Hematopoietic multipotent progenitor cell treated with erythropoietin and hydrocortisone succinate and interleukin-3 and kit ligand, for 4 days (in vitro differentiated cells): ENCODE data around the gene CLASP2.
"Not testable (repeated sequence)": the region's sequence is repeated elsewhere in the genome, so short reads cannot be mapped to it uniquely, and the experiment has no call there.

Experiments
- DNase-seq: peaks from one replicate; pipeline ENCODE4 v3.0.0-alpha.2; 2015

Gene CLASP2

DNA sequence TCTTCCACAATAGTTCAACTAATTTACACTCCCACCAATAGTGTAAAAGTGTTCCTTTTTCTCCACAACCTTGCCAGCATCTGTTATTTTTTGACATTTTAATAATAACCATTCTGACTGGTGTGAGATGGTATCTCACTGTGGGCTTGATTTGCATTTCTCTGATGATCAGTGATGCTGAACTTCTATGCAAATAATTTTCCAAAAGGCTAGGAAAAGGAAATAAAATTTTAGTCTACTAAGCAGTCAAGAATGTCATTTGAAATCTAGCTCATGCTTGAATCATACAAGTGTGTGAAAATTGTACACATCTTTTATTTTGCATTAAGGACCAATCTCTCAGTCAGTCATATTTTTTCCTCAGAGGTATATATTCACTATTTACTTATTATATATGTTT is 176.1 kb downstream of the CLASP2 start:
- DNase-seq, result no peak

DNA sequence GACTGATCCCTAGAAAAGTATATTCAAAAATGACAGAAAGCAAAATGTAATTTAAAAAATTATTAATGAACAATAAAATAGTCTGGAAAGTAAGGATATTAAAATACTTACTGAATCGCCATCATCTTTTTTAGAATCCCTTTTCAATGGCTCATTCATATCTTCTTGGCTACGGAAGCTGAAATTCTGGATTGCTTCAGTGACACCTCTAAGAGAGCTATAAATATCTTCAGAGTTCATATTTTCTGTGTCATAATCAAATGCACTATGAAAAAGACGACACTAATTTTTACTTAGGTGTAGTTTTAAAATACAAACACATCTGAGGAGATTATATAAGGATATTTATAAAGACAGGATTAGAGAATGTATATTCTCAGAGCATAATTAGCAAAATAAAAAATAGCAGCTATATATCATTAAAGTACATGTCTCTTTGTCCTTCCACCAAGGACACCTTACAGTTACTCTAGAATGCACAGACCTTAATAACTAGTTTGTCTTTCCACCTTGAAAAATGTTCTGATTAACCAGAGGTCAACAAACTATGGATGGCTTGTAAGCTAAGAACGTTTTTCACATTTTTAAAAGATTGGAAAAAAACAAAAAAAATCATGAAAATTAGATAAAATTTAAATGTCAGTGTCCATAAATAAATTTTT is 179.2 kb downstream of the CLASP2 start:
- no peak for DNase-seq

DNA sequence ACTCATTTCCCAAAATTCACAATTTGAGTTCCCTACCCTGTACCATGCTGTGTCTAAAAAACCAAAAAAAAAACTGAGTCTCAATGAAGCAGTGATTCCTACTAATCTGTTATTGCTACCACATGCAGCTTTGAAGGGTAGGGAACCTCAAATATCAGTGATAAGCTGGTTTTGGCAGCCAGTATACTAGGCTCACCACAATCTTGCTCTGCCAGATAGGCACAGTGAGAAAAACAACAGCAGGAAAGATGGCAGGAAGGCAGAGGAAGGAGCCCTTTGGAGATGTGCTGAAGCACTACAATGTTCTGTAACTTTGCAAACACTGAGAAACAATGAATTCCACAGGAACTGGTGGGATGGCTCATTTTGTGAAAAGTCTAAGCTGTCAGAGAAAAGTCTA is 180.9 kb downstream of the CLASP2 start:
- peak; percentile 76 for DNase-seq

DNA sequence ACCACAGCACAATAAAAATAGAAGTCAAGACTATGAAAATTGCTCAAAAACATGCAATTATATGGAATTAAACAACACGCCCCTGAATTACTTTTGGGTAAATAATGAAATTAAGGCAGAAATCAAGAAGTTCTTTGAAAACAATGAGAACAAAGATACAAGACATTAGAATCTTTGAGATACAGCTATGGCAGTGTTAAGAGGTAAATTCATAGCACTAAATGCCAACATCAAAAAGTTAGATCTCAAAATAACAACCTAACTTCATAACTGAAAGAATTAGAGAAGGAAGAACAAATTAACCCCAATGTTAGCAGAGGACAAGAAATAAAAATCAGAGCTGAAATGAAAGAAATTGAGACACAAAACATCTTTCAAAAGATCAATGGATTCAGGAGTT is 191.3 kb downstream of the CLASP2 start:
- DNase-seq, result no peak

DNA sequence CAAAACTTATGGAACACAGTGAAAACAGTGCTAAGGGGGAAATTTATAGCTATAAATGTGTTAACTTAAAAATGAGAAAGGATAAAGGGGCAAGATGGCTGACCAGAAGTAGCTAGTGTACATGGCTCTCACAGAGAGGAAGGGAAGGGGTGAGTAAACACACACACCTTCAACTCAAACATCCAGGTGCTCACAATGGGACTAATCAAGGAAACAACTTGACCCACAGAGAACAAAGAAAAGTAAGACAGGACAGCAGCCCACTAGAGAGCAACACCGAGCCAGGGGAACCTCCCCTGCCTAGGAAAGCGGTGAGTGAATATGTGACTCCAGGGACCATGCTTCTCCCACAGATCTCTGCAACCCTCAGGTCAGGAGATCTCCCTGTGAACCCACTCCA is 192.8 kb downstream of the CLASP2 start:
- no peak for DNase-seq

DNA sequence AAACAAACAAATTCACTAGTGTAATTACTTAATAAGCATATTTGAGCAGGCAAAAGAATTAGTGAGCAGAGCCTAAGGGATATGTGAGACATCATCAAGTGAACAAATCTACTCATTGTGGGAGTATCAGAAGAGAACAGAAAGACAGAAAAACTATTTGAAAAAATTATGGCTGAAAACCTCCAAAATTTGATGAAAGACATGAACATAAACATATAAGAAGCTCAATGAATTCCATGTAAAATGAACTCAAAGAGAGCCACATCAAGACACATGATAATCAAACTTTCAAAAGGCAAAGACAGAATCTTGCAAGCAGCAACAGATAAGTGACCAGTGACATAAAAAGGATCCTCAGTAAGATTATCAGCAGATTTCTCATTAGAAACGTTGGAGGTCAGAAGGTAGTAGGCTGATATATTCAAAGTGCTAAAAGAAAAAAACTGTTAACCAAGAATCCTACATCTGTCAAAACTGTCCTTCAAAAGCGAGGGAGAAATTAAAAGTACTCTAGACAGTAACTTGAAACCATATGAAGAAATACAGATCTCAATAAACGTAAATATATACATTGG is 194.9 kb downstream of the CLASP2 start:
- no peak for DNase-seq

DNA sequence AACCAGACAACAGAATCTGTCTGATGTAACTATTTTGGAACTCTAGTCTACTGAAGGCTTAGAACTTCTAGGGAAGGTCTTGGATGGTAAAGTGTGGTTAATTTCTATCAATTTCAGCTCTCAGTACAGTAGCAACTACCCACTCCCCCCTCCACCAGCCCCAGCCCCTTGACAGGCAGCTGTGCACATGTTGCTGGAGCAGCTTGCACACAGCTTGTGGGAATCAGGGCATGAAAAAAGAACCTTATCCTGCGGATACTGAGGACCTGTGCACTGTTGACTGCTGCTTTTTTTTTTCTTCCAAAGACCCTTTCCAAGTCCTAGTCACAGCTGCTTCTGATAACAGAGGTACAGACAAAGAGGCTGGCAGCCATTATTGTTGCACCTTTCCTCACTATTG is 196.3 kb downstream of the CLASP2 start:
- no peak for DNase-seq

DNA sequence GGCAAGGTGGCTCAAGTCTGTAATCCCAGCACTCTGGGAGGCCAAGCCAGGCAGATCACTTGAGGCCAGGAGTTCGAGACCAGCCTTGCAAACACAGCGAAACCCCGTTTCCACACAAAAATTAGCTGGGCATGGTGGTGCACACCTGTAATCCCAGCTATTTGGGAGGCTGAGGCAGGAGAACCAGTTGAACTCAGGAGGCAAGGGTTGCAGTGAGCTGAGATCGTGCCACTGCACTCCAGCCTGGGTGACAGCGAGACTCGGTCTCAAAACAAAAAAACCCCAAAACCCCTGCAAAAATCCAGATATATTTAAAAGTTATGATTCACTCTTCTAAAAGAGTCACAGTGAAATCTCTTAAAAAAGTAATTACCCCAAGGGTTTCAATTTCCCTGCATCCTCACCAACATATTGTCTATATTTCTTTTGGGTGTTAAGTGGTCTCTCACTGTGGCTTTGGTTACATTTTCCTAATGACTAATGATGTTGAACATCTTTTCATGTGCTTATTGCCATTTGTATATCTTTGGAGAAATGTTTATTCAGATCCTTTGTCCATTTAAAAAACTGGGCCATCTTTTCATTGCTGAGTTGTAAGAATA is 204.7 kb downstream of the CLASP2 start:
- DNase-seq, result no peak

DNA sequence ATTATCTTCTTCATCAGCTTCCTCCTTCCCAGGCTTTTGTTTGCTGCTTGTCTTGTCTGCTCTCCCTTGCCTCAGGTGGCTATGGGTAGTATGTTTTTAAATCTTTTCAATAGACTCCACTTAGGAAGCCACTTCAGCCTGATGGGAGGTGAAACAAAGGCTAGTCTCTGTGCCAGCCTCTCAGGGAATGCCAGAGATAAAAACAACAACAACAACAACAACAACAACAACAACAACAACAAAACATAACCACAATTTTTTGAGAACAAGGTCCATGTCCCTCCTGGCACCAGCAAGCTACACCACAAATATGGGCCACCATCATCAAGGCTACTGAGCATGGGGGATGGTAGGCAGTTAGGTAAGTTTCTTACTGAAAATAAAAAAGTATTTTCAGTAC is 213.0 kb downstream of the CLASP2 start:
- no peak for DNase-seq

DNA sequence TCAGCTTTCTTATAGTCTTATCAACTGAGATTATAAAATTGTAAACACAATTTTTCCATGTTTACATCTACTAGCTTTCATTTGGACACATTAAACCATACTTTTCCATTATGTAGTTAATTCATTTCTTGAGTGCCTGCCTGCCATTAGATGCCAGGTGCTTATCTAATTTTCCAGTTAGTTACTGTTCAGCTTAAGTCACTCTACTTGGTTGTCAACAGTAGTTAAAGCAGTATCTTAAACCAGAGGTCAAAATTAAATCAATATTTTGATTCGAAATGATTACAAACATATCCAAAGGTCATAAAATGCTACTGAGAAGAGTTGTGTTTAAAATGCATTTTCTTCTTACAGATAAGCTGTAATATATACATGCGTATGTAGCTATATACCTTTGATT is 221.6 kb downstream of the CLASP2 start:
- no peak for DNase-seq

DNA sequence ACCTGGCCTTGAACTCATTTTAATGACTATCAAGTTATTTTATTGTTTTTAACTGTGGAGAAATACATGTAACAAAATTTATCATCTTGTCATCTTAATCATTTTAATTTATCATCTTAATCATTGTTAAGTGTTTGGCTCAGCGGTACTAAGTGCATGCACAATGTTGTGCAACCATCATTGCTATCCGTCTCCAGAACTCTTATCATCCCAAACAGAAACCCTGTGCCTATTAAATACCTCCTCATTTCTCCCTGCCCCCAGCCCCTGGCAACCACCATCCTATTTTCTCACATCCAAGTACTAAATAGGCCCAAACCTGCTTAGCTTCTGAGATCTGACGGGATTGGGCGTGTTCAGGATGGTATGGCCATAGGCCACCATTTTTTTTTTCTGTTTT is 226.3 kb downstream of the CLASP2 start:
- peak; percentile 38 for DNase-seq

DNA sequence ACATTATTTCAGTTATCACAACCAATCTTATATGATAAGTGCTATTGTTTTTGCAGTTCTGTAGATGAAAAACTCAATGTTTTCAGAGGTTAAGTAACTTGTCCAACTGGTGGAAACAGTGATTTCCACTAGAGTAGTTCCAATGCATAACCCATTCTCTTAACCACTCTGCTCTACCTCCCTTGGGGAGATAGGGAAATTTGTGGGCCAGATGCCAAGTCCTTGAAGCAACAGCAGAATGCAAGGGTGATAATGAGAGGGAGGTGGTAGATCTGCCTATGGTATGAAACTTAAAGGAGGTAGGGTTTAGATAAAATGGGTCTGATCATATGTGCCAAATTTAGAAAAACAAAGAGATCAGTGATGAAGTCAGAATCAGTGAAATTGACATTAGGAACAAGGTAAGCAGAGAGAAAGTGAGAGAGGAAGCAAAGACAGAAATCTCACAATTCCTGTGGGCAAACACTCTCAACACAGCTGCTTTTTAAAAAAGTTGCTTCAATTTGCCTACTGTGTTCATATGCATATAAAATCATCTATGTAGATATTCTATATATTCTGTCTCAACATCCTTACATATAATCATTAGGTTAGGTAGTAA is 227.3 kb downstream of the CLASP2 start:
- DNase-seq, result peak; percentile 79

DNA sequence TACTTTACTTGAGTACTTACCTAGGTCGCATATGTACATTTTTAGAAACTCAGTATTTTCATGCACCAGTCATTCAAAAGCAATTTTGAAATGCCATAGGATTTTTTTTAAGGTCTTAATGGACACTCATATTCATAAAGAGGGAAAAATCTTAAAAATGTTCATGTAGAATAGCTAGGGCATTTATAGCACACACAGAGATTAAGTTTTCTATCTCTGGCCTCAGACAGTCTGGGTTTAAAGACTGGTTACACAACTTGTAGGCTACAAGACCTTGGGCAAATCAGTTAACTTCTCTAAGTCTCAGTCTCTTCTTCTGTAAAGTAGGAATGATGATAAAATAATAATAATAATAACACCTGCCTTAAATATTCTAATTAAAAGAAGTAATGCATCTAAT is 229.4 kb downstream of the CLASP2 start:
- no peak for DNase-seq

DNA sequence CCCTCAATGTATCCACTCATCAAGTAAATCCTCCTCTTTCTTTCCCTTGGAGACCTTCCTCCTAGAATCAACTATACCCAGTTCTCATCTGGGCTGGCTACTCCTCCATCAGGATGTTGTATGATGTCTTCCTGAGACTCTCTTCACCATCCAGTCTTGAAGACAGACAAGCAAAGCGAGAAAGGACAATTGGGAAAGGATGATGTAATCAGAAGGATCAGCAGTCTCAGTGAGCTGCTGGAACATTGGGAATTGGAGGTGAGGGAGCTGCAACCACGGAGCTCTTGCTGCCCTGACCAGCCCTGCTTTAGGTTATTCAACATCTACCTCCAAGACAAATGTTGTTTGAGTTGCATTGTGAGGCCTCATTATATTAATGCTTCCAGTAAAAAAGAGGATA is 229.8 kb downstream of the CLASP2 start:
- no peak for DNase-seq

DNA sequence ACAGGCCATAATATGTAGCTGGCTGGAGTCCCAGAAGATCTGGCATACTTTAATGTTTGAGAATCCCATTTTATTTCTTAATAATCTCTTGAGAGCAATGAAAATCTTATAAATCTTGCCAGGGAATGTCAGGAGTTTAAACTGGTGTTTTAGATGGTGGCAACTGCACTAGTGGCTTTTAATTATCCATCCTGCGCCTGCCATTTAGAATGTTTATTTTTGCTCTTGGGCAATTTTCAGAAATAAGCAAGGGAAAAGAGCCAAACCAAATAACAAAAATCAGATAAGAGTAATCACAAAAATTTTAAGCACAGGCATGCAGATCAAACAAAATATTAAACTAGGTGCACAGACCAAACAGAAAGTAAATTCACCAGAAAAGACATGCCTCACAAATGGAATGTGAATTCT is 235.9 kb downstream of the CLASP2 start:
- DNase-seq, result no peak

DNA sequence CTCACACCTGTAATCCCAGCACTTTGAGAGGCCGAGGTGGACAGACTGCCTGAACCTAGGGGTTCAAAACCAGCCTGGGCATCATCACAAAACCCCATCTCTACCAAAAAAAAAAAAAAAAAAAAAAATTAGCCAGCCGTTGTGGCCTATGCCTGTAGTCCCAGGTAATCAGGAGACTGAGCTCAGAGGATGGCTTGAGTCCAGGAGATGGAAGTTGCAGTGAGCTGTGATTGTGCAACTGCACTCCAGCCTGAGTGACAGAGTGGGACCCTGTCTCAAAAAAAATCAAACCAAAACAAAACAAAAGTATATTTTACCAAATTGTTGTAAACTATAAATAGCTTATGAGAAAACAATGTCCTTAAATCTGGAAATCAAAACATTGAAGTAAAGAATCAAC is 243.2 kb downstream of the CLASP2 start:
- no peak for DNase-seq

DNA sequence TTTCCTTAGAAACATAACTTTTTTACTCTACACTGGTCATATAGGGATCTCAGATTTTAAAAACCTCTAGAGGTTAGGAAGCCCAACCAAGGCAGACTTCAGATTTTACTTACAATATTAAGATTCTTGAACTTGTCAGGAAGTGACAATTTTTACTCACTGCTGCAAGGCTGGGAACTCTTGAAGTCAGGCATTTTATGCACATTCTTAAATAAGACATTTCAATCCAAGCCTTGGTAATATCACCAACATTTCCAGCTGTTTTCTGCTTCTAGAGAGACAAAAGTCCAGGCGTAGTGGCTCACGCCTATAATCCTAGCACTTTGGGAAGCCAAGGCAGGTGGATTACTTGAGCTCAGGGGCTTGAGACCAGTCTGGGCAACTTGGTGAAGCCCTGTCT is 244.2 kb downstream of the CLASP2 start:
- no peak for DNase-seq

DNA sequence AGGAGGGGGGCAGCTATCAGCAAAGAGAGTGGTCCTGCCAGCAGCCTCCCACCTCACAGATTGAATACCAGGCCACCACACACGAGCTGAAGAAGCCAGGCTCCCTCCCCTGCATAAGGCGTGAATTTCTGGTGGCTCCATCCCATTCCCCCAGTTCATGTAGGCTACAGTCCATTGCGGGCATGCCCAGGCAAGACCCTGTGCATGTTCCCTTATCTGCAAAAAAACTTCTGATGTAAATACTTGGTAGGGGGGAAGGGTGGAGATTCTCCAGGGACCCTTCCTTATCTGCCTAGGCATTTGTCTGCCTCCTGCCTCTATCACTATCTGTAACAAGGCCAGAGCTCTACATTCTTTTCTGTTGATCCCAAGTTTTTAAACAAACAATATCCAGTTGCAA is 250.3 kb downstream of the CLASP2 start:
- peak; percentile 45 for DNase-seq

DNA sequence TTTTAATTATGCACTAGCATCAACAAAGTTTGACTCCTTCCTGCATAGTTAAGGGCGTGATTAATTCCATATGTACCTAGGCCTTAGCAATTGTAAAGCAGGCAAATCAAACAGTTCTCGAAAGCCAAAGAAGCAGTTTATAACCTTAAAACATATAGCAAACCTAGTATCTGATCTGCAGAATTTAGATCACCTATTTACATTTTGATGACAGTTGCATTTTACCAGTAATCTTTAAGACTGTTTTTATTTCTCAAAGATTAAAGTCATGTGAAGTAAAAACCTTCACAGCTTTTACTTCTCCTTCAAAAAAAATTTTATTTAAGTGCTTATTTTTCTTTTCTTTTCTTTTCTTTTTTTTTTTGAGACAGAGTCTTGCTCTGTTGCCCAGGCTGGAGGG is 257.0 kb downstream of the CLASP2 start:
- DNase-seq, result no peak

DNA sequence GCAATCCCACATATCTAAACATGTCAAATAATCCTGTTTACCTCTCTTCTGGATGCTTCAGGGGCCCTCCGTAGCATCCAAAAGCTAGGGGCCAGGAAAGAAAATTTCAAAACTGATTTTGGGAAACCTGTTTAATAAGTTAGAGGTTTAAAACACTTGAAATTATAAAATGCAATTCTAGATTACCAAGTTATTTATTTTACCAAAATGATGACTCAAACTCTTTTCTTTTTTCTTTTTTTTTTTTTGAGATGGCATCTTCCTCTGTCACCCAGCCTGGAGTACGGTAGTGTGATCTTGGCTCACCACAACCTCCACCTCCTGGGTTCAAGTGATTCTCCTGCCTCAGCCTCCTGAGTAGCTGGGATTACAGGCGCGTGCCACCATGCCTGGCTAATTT is 258.5 kb downstream of the CLASP2 start:
- not testable (repeated sequence) for DNase-seq

DNA sequence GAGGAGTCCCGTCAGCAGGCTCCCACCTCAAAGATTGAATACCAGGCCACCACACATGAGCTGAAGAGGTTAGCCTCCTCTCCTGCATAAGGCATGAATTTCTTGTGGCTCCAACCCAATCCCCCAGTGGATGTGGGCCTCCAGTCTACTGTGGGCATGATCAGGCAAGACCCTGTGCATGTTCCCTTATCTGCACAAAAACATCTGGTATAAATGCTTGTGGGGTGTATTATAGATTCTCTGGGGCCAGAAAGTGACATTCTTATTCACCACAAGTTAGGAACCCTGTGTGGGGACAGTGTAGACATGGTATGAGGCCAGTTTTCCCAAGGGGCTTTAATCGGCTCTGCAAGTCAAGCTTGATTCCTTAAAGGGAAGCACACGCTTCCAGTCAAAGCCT is 259.6 kb downstream of the CLASP2 start:
- DNase-seq, result peak; percentile 60

DNA sequence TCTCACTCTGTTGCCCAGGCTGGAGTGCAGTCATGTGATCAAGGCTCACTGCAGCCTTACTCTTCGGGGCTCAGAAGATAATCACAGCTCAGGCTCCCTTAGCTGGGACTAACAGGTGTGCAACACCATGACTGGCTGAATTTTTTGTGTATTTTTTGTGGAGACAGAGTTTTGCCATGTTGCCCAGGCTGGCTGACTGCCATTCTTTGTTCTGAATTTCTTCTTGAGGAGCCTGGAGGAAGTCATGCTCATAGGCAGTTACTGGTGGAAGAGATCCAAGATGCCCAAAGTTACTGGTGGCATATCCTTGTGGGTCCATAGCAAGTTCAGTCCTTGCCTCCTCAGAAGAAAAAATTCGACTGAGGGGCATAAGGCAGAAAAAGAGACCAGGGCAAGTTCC is 261.3 kb downstream of the CLASP2 start:
- DNase-seq, result no peak

DNA sequence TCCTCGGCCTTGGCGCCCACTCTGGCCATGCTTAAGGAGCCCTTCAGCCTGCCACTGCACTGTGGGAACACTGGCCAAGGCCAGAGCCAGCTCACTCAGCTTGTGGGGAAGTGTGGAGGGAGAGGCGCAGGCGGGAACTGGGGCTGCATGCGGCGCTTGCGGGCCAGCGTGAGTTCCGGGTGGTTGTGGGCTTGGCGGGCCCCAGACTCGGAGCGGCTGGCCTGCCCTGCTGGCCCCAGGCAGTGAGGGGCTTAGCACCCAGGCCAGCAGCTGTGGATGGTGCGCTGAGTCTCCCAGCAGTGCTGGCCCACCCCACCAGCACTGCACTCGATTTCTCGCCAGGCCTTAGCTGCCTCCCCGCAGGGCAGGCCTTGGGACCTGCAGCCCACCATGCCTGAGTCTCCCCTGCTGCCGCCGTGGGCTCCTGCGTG is 264.7 kb downstream of the CLASP2 start:
- no peak for DNase-seq

DNA sequence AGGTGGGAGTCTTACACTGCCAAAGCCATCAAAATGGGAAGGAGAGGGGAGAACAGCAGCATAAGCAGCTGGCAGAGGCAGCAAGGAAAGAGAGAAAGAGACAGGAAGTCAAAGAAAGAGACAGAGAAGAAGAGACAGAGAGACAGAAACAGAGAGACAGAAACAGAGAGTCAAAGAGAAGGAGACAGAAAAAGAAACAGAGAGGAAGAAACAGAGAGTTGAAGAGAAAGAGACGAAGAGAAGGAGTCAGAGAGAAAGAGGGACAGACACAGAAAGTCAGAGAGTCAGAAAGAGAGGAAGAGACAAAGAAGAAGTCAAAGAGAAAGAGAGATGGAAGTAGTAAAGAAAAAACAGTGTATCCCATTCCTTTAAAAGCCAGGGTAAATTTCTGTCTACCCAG is 266.1 kb downstream of the CLASP2 start:
- not testable (repeated sequence) for DNase-seq
